IPS-NIHi11 (cell line): Measurements from ENCODE around the gene FAM78A.
"Not testable (repeated sequence)": the region's sequence is repeated elsewhere in the genome, so short reads cannot be mapped to it uniquely, and the experiment has no call there.

Experiments used
- DNase-seq: peaks from one replicate; pipeline ENCODE4 v3.0.0; 2012; ENCODE audit warnings: mixed read lengths, low spot score

The FAM78A gene

GRCh38 chr9:131236761-131237160 is 39.5 kb downstream of the FAM78A start:
- no peak for DNase-seq

DNA sequence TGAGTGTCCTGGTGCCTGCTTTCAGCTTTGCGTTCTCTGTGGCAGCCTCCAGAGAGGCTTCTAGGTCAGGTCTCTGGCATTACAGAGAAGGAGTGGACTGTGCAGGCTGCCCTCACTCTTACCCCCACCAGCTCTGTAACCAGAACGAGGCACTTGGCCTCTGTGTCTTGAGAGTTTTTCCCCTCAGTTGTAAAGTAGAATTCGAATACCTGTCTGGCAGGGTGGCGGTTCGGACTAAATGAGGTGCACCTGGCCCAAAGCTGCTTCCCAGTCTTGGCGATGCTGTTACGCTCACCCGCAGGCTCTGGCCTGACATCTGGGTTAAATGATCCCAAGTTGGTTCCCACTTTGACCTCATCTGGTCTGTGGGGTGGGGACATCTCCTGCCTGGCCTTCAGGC is 40.1 kb downstream of the FAM78A start:
- DNase-seq = no peak

DNA sequence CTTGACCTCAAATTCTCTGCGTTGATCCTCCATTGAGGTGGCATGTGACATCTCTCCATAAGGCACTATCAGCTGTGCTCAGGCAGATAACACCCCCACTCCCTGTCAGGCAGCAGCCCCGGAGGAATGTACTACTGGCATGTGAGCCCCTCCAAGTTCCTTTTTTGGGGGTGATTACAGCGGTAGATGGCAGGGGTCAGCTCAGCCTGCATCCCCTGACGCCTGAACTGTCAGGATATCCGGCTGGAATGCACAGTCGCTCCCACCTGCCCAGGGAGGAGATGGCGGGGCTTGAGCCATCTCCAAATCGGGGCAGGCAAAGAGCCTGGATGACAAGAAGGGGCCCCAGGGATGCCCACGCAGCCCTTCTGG is 40.8 kb downstream of the FAM78A start:
- no peak for DNase-seq

- no peak for DNase-seq
These were observed 41.4 kb downstream of the FAM78A start for GRCh38 chr9:131234799-131235479.

GRCh38 chr9:131233995-131234394 is 42.3 kb downstream of the FAM78A start:
- no peak for DNase-seq

GRCh38 chr9:131233556-131233955 is 42.8 kb downstream of the FAM78A start:
- no peak for DNase-seq

GRCh38 chr9:131228988-131229387 is 47.3 kb downstream of the FAM78A start:
- no peak for DNase-seq

DNA sequence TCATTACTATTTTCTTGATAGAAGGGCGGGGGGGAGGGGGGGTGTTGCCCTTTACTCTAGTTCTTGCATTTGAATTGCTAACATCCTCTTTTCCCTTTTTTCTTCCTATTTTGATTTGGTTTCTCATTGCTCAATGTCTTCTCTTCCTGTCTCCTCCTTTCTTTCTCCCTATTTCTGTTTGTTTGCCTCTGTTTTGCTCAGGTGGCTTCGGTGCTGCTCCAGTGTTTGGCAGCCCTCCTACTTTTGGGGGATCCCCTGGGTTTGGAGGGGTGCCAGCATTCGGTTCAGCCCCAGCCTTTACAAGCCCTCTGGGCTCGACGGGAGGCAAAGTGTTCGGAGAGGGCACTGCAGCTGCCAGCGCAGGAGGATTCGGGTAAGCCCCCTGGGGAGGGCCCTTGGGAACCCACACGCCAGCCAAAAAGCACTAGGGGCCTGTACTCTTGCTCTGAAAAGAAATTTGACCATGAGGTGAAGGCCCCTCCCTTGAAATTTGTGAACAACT is 48.3 kb downstream of the FAM78A start:
- DNase-seq = no peak

GRCh38 chr9:131227112-131227958 is 49.0 kb downstream of the FAM78A start:
- DNase-seq = no peak

GRCh38 chr9:131226226-131226625 is 50.1 kb downstream of the FAM78A start:
- DNase-seq = no peak

GRCh38 chr9:131222460-131222859 is 53.9 kb downstream of the FAM78A start:
- no peak for DNase-seq

DNA sequence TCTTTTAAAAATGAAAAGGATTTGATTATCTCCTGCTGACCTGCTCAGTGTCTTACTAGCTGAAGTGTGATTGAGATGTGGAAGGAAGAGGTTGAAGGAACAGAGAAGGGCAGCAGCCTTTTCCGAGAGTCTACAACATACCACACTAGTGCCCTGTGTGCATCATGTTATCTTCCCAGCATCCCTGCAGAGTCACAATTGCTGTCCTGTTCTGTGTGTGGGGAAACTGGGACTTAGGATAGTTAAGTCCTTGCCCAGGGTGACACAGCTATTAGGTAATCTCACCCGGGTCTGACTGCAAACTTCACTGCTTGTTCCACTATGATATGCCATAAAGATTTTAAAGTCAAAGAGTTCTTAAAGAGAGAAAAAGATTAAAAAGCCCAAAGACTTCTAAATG is 55.8 kb downstream of the FAM78A start:
- no peak for DNase-seq

DNA sequence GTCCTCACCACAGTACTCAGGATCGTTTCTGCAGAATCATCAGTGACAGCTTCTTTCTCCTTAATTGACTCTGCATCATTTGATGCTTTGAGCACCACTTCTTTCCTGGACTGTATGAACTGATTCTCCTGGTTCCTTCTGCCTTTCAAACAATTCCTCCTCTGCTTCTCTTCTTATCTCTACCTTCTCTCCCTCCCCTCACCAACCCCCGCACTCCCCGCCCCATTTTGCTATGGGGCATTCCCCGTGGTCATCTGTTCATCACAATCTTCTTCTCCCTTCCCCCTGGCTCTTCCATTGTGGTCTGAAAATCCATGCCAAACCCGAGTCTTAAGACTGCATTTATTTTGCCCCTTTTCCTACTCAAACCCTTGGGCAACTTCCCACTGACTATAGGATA is 57.9 kb downstream of the FAM78A start:
- DNase-seq = no peak

- DNase-seq = no peak
These were observed 58.8 kb downstream of the FAM78A start for GRCh38 chr9:131217331-131218031.

- no peak for DNase-seq
These were observed 59.5 kb downstream of the FAM78A start for GRCh38 chr9:131216806-131217205.

- no peak for DNase-seq
These were observed 61.4 kb downstream of the FAM78A start for GRCh38 chr9:131214876-131215275.

DNA sequence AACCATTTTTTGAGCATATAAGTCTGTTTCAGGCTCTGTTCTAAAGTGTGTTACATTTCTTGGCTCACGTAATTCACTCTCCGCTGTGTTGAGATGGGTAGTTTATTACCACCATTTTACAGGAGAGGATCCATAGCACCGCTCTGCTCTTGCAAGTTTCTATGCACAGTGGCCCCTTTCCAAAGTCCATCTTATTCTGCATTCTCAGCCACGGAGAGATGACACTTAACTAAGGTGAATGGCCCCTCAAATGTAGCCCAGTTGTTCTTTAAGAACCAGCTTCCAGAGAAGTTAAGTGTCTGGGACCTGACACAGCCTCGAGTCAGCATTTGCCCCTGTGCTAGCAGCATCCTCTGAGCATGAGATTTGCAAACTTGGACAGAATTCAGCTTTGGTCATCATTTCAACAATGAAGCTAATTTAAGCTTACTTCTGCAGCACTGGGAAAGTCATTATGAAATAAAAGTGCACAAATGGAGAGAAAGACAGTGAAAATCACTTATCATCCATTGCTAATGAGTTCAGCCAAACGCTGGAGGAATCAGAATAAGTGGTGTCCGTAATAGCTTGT is 61.9 kb downstream of the FAM78A start:
- DNase-seq = no peak

DNA sequence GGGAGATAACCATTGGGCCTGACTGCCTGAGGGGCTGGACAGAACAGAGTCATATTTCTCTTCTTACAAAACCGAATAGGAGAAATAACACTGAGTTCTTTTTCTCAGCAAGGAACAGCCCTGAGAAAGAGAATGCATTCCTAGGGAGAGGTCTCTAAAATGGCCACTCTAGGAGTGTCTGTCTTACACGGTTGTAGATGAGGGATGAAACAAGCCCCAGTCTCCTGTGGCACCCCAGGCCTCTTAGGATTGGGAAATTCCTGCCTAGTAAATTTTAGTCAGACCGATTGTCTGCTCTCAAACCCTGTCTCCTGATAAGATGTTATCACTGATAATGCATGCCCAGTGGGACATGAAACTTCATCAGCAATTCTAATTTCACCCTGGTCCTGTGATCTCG is 64.4 kb downstream of the FAM78A start:
- DNase-seq = not testable (repeated sequence)
